ENCODE results near the gene ADAMTS15.

Gene ADAMTS15

DNA sequence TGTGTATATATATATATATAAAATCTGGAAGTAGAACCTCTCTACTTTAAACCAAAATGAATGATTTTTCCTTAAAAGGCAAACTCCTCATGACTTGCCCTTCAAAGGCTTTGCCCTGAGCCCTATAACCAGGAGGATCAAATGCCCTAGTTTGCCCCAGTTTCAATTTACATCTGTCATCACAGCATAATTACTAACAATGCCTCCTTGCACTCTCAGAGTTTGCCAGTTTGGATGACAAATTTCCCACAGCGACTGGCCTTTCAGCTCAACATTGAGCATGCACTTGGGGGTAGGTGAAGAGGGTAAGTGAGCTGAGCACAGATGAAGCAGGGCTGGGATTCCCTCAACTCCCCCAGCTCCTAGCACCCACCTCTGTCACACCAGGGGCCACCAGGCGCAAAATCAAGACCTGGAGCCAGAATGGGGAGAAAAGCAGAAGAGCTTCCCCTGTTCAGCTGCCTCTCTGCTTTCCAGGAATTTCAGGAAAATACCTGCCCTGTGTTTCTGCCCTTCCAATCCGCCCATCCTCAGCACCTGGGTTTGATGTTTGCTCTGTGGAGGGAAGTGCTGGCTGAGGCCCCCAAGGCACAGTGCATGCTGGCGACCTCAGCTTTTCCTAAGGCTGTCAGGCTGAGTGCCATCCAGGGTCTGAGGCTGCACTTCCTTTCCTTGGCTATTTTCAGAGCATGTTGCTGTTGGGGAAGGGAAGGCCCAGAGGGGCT lies 67.5 kb downstream of the ADAMTS15 start:
- DNase-seq (ENCODE audit: low spot score), result no peak

DNA sequence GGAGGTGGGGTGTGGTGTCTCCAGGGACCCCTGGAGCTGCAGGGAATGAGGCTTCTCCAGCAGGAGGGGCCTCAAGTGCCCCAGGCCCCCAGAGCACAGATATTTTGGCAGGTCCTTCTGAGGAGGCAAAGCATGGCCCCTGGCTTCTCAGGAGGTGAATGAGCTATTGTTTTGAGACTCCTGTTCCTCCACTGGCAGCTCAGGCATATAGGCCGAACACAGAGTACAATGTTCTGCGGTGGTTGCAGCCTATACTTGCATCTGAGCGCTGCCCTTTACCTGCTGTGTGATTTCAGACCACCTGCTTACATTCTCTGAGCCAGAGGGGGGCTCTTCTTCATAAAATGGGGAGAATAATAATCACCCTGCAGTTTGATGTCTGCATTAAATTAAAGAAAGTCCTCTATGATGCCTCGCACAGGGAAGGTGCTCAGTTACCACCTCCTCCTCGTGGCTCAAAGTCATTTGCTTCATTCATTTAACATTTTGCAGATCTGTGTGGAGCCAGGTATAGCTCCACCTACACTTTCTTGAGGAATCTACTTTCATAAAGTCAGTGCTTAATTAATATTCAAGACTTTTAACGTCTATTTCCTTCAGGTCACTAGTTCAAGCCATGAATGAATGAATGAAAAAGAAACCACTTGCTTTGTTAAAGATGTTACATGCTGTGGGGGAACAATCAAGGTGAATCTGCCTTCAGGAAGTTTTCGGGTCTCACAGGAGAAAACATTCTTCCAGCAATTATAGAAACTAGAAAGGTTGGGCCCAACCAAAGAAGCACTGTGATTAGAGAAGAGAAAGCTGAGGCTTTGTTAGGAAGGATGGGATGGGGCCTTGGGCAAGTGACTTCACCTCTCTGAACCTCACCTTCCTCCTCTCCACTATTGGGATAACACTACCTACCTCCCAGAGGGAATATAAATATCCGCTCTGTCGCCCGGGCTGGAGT lies 68.4 kb downstream of the ADAMTS15 start:
- DNase-seq (ENCODE audit: low spot score), result no peak

DNA sequence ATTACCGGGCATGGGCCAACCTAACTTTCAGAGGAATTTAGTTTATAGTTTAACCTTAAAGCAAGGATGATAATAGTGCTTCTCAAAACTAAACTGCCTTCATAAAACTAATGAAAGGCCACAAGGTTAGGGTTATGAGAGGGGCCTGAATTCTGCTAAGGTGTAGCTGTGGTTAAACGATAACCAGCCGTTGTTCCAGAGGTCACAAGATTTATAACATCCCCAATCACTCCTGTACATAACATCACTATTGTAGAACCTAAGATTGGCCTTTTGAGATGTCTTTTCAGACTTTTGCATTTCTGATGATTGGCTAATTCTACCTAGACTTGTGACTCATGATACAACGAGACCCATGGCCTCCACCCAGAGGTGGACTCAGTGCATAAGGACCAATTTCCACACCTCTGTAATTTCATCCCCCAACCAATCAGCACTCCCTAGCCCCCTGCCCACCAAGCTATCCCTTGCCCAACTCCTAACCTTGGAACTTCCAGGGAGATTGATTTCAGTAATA lies 69.8 kb downstream of the ADAMTS15 start:
- DNase-seq (ENCODE audit: low spot score), result no peak

DNA sequence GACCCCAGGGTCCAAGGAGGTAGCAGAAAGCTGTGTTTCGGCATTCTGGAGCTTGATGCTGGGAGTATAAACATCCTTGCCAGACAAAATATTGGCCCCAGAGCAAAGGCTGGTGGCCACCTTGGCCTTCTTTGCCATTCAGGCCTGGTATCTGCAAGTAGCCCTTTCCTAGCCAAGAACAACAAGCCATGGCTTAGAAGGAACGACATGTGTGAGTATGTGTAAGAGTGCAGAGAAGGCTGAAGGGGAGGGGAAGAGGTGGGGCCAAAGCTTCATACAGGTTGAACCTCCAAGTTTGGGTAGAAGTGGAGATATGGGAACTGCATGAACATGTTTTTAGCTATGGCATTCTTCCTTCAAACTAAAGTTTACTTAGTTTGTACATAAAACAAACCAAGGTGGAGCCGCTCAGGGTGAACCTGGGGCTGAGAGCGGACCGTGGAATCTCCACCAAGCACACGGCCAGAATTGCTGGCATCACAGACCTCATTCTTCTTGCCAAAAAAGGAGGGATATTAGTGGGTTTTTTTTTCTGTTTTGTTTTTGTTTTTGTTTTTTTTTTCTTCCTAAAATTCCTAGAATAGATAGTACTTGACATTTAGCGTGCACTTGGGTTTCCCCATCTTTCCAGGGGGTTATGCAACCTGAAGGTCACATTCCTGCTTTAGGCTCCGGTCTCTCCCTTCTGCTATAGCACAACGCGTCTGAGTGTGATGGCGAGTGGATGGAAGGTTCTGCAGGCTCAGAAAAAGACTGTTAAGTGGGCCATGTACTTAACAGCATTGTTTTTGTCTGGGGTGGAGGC lies 70.9 kb downstream of the ADAMTS15 start:
- DNase-seq (ENCODE audit: low spot score), result no peak

DNA sequence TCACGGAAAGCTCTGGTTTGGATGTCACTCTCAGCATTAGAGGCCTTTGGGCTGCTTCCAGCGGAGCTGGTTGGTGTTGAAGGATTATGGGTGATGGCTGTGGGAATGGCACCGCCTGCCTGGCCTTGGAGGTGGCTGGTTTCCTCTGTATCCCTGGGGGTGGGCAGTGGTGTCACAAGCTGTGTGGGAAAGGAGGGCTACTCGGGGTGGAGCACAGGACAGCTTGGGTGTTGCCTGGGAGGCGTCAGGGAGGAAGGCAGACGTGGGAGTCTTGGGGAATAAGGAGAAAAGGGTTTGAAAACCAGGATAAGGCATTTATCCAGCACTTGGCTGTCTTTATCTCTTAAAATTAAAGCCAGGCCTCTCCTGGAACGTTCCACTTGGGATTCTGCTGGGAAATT lies 71.8 kb downstream of the ADAMTS15 start:
- no peak for DNase-seq (ENCODE audit: low spot score)

DNA sequence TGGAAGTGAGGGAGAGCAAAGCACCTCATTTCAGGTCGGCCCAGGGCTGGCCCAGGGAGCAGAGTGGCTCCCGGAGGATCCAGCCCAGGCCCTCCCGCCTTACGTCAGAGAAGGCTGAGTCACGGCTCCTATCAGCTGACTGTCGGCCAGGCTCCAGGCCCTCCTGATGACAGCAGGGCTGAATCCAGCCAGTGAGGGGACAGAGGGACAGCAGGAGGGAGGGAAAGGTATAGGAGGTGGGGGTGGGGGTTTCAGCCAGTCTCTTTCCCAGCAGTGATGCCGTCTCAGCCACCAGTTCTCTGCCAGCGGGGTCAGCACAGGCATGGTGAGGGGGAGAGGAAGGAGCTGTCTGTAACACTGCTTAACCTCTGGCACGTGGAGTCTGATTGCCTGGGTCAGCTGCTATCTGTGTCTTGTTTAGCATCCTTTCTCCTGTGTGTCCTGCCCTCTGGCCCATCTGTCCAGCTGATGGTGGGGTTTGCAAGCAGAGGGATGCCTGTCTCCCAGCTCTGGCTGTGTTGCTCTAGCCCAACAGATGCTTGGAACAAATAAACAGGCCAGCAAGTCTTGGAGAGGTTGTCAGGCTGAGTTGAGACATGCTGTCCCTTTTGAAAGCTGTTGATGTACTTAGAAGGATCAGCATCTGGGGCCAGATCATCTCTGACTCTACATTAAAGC lies 74.0 kb downstream of the ADAMTS15 start:
- DNase-seq (ENCODE audit: low spot score), result no peak

DNA sequence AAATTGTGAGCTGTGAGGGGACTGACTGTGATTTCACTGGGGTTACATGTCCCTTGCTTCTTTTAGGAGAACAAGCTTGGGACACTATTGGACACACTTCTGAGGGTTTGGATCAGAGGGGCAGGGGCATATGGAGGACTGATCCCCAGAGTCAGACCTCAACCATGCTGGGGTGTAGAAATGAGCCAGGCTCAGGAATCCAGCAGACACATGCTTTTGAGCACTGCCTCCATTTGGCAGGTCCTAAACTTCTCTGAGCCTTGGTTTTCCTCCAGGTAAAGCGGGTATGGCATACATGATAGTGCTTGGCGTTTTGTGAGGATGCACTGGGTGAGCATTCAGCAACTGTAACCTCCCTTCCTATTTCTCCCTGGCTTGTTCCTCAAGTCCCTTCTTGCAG lies 74.7 kb downstream of the ADAMTS15 start:
- DNase-seq (ENCODE audit: low spot score), result no peak

DNA sequence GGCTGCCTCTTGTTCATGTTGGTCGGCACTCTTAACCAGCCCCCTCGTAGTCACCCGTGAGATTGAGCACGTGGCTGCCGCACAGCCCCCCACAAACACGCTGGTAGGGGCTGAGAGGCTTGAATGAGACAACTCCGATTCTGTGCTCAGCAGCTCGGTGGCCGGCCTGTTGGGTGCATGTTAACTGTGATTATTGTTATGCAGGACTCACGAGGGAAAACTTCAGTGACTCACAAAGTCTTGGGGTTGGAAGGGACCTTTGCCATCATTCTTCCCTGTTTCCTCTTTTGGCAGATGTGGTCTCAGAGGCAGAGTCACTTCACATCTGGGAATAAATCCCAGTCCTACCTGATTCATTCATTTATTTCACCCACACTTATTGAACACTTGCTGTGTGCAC lies 75.2 kb downstream of the ADAMTS15 start:
- no peak for DNase-seq (ENCODE audit: low spot score)

DNA sequence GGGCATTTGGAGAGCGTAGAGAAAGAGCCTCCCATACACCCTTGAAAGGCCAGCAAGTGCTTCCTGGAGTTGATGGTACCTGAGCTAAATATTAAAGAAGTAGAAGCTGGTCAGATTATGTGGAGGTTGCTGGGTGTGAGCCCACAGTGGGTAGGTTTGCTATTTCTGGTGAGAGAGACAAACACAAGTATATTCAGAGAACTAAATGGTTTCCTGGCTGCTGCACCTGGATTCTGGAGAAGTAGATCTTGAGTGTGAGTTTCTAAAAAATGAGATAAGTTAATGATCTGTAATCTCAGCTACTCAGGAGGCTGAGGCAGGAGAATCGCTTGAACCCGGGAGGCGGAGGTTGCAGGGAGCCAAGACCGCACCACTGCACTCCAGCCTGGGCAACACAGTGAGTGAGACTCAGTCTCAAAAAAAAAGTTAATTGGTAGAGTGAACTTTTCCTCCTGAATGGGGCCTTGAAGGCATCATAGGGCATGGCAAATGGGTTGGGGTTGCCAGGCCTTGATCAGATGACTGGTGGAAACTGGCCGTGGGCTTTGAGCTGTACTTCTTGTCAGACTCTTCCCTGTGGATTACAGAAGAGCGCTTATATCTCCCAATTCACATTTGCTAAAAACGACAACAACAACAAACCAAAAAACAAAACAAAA lies 75.8 kb downstream of the ADAMTS15 start:
- no peak for DNase-seq (ENCODE audit: low spot score)

DNA sequence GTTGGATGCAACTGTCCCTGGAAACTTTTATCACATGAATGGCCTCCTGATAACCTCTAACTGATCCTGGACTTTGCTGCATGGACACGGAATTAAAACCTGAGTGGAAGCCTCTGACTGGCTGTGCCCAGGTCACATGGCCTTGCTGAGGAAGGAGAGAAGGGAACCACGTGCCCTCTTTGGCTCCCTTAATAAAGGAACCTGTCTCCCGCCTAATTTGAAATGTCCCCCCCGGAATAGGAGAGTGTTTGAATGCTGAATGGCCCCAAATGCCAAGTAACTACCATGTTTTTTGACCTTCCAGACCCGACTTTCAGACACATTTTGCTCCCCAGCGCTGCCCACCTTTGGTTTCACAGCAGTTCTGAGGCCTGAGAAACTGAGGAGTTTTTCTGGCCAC lies 76.9 kb downstream of the ADAMTS15 start:
- DNase-seq (ENCODE audit: low spot score), result no peak
